Measurements from ENCODE around the gene UCKL1.

- TF ChIP-seq, protein P1, sequence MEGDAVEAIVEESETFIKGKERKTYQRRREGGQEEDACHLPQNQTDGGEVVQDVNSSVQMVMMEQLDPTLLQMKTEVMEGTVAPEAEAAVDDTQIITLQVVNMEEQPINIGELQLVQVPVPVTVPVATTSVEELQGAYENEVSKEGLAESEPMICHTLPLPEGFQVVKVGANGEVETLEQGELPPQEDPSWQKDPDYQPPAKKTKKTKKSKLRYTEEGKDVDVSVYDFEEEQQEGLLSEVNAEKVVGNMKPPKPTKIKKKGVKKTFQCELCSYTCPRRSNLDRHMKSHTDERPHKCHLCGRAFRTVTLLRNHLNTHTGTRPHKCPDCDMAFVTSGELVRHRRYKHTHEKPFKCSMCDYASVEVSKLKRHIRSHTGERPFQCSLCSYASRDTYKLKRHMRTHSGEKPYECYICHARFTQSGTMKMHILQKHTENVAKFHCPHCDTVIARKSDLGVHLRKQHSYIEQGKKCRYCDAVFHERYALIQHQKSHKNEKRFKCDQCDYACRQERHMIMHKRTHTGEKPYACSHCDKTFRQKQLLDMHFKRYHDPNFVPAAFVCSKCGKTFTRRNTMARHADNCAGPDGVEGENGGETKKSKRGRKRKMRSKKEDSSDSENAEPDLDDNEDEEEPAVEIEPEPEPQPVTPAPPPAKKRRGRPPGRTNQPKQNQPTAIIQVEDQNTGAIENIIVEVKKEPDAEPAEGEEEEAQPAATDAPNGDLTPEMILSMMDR (IDR thresholded peaks at IDR 0.05) = no peak
- no peak for TF ChIP-seq POLR2A (IDR thresholded peaks at IDR 0.05)
Measured at GRCh38 chr20:63979229-63979556, 23.0 kb upstream of the UCKL1 start.
